C4-2B (cell line): Measurements from ENCODE around the gene INAFM2.

ENCODE experiments used
- H3K27ac ChIP-seq: fragments of 450-650 bp; 2 replicates; pipeline ENCODE4 v1.5.1; 2017
- ZFX ChIP-seq: fragments of 450-650 bp; IDR thresholded peaks from 2 replicates; pipeline ENCODE4 v1.6.1; 2017
- TF ChIP-seq, protein P1 (sequence below): fragments of 450-650 bp; conservative IDR thresholded peaks from 2 replicates; pipeline ENCODE4 v1.5.1; 2017; ENCODE audit warnings: mild to moderate bottlenecking

INAFM2 gene

DNA sequence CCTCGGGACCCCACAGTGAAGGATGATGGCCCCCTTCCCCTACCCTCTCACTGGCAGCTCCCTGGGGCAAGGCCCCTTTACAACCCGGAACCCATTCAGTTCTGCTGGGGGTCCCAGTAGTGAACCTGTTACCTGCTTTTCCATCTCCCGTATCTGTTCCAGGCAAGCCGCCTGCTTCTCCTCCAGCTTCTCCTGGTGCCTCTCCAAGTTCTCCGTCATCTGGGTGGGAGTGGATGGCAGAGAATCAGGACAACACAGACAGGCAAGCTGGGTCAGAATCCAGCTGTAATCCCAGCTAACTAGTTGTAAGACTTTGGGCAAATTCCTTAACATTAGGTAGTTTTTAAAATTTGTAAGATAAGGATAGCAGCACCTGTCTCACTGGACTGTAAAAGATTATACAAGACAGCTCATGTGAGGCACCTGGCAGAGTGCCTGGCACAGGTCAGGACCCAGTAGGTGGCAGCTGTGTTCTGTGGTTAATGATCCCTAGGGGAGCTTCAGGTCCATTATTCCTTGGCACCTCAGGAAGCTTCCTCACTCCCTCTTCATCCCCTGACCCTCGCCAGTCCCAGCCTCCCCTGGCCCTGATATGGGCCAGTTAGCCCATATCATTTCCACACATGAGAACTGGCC is 34.2 kb upstream of the INAFM2 start:
- TF ChIP-seq, protein P1, sequence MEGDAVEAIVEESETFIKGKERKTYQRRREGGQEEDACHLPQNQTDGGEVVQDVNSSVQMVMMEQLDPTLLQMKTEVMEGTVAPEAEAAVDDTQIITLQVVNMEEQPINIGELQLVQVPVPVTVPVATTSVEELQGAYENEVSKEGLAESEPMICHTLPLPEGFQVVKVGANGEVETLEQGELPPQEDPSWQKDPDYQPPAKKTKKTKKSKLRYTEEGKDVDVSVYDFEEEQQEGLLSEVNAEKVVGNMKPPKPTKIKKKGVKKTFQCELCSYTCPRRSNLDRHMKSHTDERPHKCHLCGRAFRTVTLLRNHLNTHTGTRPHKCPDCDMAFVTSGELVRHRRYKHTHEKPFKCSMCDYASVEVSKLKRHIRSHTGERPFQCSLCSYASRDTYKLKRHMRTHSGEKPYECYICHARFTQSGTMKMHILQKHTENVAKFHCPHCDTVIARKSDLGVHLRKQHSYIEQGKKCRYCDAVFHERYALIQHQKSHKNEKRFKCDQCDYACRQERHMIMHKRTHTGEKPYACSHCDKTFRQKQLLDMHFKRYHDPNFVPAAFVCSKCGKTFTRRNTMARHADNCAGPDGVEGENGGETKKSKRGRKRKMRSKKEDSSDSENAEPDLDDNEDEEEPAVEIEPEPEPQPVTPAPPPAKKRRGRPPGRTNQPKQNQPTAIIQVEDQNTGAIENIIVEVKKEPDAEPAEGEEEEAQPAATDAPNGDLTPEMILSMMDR, result no peak
- no peak for TF ChIP-seq ZFX
- H3K27ac ChIP-seq, result peak overlapping the region; percentile 27; the same call in 1 of the 2 replicates

GRCh38 chr15:40290545-40290917 is 33.0 kb upstream of the INAFM2 start:
- TF ChIP-seq ZFX, result no peak
- TF ChIP-seq, protein P1, result no peak
- H3K27ac ChIP-seq, result peak overlapping the region; percentile 27; the same call in 1 of the 2 replicates

DNA sequence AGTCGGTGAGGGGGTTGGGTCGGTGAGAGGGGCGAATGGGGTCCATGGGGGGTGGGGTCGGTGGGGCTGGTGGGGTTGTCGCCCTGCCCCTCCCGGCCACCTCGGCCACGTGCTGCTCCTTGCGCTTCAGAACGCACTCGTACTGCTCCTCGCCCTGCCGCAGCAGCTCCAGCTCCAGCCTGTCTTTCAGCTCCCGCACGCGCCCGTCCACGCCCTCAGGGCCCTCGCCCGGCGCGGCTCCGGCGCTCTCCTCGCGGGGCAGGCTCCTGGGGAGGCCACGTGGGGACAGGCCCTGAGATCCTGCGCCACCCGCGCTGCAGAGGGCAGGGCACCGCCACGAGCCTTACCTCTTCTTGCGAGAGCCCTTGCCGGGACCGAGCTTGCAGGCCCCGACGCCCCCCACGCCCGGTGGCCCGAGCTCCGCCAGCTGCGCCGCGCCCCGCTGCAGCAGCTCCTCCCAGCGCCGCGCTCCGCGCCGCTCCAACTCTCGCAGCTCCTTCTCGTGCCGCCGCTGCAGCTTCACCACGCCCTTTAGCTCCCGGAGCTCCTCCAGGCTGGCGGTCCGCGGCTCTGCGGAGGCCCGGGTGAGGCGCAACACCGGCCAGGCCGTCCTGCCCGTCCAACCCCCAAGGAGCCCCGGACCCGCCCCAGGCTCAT is 32.4 kb upstream of the INAFM2 start:
- TF ChIP-seq, protein P1, result no peak
- TF ChIP-seq ZFX, result no peak

GRCh38 chr15:40292246-40292645 is 31.2 kb upstream of the INAFM2 start:
- no peak overlapping the region for H3K27ac ChIP-seq

More for the DNA sequence above, 32.4 kb upstream of the INAFM2 start:
- H3K27ac ChIP-seq, result no peak overlapping the region

DNA sequence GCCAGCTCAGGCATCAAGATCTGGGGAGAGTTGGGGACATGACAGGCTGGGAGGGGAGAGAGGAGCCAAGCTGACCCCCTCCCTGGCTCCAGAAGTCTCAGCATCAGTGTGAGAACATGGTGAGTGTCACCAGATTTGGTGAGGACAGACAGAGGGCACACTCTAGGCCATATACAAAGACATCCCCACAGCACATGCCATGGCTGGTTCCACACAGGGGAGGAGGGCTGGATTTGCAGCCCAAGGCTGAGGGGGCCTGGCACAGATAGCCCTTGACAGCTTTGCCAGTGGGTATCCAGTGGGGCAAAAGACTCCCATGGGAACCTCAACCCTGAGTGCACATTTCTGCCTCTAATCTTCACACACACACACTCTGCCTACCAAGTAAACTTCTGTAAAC is 30.5 kb upstream of the INAFM2 start:
- TF ChIP-seq, protein P1, result no peak
- no peak for TF ChIP-seq ZFX

More at GRCh38 chr15:40292246-40292645, 31.2 kb upstream of the INAFM2 start:
- TF ChIP-seq, protein P1, result no peak
- no peak for TF ChIP-seq ZFX

GRCh38 chr15:40293905-40294895 is 29.3 kb upstream of the INAFM2 start:
- no peak overlapping the region for H3K27ac ChIP-seq
- TF ChIP-seq ZFX, result no peak
- TF ChIP-seq, protein P1, result no peak

More for the DNA sequence above, 30.5 kb upstream of the INAFM2 start:
- no peak overlapping the region for H3K27ac ChIP-seq
